C4-2B (cell line): Measurements from ENCODE around the gene PPEF2.

Source experiments
- H3K27ac ChIP-seq: fragments of 450-650 bp; 2 replicates; pipeline ENCODE4 v1.5.1; 2017
- CTCF ChIP-seq: fragments of 450-650 bp; conservative IDR thresholded peaks from 2 replicates; pipeline ENCODE4 v1.5.1; 2017; ENCODE audit warnings: mild to moderate bottlenecking
- ZFX ChIP-seq: fragments of 450-650 bp; IDR thresholded peaks from 2 replicates; pipeline ENCODE4 v1.6.1; 2017

PPEF2 gene

GRCh38 chr4:75876218-75876617, 26.0 kb downstream of the PPEF2 start:
- no peak overlapping the region for H3K27ac ChIP-seq
- TF ChIP-seq CTCF: no peak
- no peak for TF ChIP-seq ZFX

- no peak overlapping the region for H3K27ac ChIP-seq
- TF ChIP-seq CTCF (no peak), ZFX (no peak)
Measured at GRCh38 chr4:75869100-75869499, 33.2 kb downstream of the PPEF2 start.

DNA sequence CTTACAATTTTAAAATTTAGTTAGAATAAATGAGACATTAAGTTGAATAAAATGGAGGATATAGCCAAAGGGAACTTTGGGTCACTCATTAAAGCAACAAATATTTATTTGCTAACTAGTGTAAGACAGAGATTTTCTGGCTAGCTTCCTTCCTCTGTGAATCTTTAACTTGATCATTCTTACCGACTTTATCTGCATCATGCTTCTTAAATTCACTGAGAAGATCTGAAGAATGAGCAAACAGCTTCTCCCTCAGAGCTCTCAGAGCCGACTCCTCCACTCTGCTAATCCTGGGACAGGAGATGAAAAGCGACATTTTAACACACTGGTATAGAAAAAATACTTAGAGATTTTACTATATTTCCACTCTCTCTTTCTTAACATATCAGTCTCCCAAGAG, 35.1 kb downstream of the PPEF2 start:
- TF ChIP-seq ZFX: no peak
- TF ChIP-seq CTCF: no peak
- no peak overlapping the region for H3K27ac ChIP-seq

DNA sequence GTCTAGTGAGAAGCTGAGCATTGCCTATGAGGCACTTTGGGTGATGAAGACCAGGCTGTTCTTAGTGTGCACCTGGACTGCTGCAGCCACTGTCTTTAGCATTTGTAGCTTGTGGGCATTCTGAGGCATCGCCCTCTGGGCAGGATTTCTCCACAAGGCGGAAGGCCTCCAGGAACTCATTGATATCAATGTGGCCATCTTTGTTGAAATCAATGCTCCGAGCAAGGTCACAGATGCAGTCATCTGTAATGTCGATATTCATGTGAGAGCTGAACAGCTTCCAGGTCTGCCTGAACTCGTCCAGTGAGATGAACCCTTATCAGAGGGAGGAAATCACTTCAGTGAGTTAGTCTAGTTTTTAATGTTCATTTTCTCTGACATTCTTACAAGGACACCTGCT, 41.6 kb downstream of the PPEF2 start:
- TF ChIP-seq ZFX (no peak), CTCF (no peak)
- H3K27ac ChIP-seq: no peak overlapping the region

DNA sequence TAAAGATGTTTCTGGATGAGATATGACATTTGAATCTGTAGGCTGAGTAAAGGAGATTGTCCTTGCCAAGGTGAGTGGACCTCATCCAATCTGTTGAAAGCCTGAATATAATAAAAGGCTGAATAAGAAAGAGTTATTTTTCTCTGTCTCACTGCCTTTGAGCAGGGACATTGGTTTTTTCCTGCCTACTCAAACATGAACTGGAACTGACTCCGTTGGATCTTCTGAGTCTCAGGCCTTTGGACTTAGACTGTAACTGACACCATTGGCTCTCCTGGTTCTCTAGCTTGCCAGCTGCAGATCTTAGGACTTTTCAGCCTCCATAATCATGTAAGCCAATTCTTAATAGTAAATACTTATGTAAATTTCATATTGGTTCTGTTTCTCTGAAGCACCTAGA, 43.5 kb downstream of the PPEF2 start:
- TF ChIP-seq ZFX (no peak), CTCF (no peak)
- no peak overlapping the region for H3K27ac ChIP-seq

- H3K27ac ChIP-seq: no peak overlapping the region
- TF ChIP-seq ZFX (no peak), CTCF (no peak)
Measured at GRCh38 chr4:75849461-75849860, 52.8 kb downstream of the PPEF2 start.

- no peak for TF ChIP-seq CTCF
- no peak overlapping the region for H3K27ac ChIP-seq
Measured at GRCh38 chr4:75848891-75849290, 53.4 kb downstream of the PPEF2 start.
